IMR-90 (cell line): Measurements from ENCODE around the gene FOSL2. TPM values are rescaled to one million over a fixed set of nuclear protein-coding genes. Genes with fewer than 3 reads are reported as not detected.

ENCODE experiments used
- microRNA-seq, 2 experiments: library from miRNA; stranded (forward) in 1 of 2; unstranded in 1 of 2; fragments of 10-50 nt in 1 of 2; fragments of <30 nt in 1 of 2; gene quantifications in 1 of 2; microRNA quantifications in 1 of 2; one replicate each; pipeline versions ENCODE3 to v1.1.0; 2013 to 2020; ENCODE audit not compliant: insufficient read depth in 1 of 2, insufficient read length in 1 of 2, unreplicated experiment in 1 of 2
- polyA plus RNA-seq, 3 experiments: library from polyadenylated mRNA; depleted of rRNA; stranded (reverse); fragments of >200 nt; gene quantifications; 2 replicates each; pipeline ENCODE4 v1.2.3, GENCODE V29; 2012; ENCODE audit warnings: low replicate concordance in 1 of 3
- small RNA-seq, 5 experiments: library from RNA; depleted of rRNA; stranded (forward); fragments of <200 nt; gene quantifications; one replicate each; pipeline ENCODE3, GENCODE V24; 2012
- total RNA-seq: library from RNA; depleted of rRNA; stranded (reverse); fragments of >200 nt; gene quantifications from 2 replicates; pipeline ENCODE4 v1.2.3, GENCODE V29; 2012; rRNA removed

The FOSL2 gene
- total and polyA plus RNA-seq, 2 of the 4 experiments (the other 2 are of a cell fraction), result 31.4 to 46.3 TPM

Small RNAs within 50 kb of the gene (microRNA-seq; reads per million reads assigned to microRNA genes)
- gene AC104695.3 (ENCODE audit: insufficient read depth, insufficient read length), result not detected
- gene SNRPGP7 (ENCODE audit: insufficient read depth, insufficient read length), result not detected

Small RNAs within 50 kb of the gene (small RNA-seq; reads per million reads assigned to genes)
- gene AC104695.3 (0 reads per million in 5 experiments), gene SNRPGP7 (0 reads per million in 5 experiments)

Other genes with a start within 250 kb of the FOSL2 start
- gene PLB1, start 103.2 kb downstream of the FOSL2 start, total RNA-seq, result 0.90 and 1.4 TPM in 2 replicates
- 0.43 and 0.74 TPM in 2 replicates for gene PLB1, start 103.2 kb downstream of the FOSL2 start, polyA plus RNA-seq (2012; rRNA removed)